HG02623 (cell line): ENCODE data around the gene SNX24.

Experiments used
- ATAC-seq: cut with Tn5 transposase; IDR thresholded peaks from one replicate; pipeline ENCODE4 v1.9.1; 2021; ENCODE audit warnings: moderate library complexity; ENCODE audit not compliant: unreplicated experiment

Gene SNX24

GRCh38 chr5:123000731-123001130, 155.3 kb downstream of the SNX24 start:
- no peak for ATAC-seq

- ATAC-seq = no peak
Measured at GRCh38 chr5:123001808-123002207, 156.4 kb downstream of the SNX24 start.

DNA sequence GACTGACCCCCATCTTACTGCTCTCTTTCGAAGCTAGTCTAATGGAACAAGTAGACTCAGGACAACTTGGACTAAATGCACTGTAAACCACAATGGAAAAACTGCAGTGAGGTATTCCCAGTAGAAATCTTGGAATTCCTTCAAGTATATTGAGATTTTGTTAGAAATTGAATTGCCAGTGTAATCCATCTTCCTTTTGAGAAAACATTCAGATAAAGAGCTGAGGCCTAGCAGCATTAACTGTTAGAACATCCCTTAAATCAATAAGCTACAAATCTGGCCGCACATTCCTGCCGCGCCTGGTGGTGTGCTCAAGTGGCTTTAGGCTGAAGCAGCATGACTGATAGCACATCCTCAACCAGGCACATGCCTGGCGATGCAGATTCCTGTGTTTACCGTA, 161.8 kb downstream of the SNX24 start:
- ATAC-seq = no peak

- no peak for ATAC-seq
Measured at GRCh38 chr5:123007754-123008153, 162.3 kb downstream of the SNX24 start.

GRCh38 chr5:123012321-123012720, 166.9 kb downstream of the SNX24 start:
- ATAC-seq = no peak

- no peak for ATAC-seq
Measured at GRCh38 chr5:123014689-123015088, 169.3 kb downstream of the SNX24 start.

- ATAC-seq = no peak
Measured at GRCh38 chr5:123028222-123028621, 182.8 kb downstream of the SNX24 start.

DNA sequence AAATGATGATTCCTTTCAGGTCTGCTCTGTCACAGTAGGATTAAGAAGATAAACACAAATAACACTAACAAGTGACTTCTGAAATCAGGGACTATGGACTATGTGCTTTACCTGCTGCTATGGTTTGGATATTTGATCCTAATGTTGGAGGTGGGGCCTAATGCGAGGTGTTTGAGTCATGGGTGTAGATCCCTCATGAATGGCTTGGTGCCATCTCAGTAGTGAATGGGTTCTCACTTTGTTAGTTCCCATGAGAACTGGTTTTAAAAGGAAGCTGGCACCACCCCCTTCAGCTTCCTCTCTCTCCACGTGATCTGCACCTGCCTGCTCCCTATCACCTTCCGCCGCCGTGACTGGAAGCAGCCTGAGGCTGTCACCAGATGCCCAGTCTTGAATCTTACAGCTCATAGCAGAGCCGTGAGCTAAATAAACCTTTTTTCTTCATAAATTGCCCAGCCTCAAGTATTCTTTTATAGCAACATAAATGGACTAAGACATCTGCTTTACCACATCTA, 187.8 kb downstream of the SNX24 start:
- ATAC-seq = no peak

DNA sequence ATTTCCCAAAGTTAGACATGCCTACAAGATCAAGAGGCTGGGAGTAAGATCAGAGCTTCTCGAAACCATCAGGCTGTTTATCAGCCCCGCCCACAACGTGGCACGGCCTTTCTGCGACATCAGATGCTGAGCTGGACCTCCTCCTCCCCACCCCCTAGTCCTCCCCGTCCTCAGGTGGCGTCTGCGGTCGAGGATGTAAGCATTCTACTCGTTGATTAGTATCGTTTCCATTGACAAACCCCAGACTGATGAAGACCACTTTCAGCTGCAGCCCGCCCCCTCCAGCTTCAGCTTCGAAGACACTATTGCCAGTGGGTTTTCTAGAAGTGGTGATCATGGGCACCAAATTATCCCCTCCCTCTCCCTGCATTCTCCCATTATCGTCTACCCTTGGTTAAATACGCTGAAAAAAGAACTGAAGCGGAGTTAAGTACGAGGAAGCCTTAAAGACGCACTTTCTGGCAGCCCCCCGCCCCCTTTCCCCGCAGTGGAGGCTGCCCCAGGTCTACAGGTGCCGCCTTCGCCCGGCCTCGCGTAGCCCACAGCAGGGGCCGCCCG, 190.0 kb downstream of the SNX24 start:
- no peak for ATAC-seq

- peak; percentile 14 for ATAC-seq
Measured at GRCh38 chr5:123035918-123036390, 190.5 kb downstream of the SNX24 start.

- peak; percentile 63 for ATAC-seq
Measured at GRCh38 chr5:123036391-123037103, 191.1 kb downstream of the SNX24 start, which contains the start of gene PPIC. TSS of gene PPIC (minus strand) at chr5:123036725. CDS start at chr5:123036625, 100 bp downstream.

DNA sequence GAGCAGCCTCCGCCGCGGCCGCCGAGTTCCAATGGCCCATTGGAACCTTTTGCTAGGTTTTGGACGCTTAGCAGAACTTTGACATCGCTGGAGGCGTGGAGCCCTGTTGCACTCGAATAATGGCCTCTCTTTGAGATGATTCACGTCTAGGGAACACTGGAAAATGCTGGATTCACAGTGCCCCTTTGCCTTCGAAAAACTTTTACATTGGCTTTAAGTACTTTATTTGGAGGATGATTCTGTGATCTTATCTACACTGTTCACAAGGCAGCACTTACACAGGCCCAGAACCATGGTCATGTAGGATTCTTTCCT, 191.6 kb downstream of the SNX24 start:
- ATAC-seq = no peak

- ATAC-seq = no peak
Measured at GRCh38 chr5:123039673-123040072, 194.3 kb downstream of the SNX24 start.

DNA sequence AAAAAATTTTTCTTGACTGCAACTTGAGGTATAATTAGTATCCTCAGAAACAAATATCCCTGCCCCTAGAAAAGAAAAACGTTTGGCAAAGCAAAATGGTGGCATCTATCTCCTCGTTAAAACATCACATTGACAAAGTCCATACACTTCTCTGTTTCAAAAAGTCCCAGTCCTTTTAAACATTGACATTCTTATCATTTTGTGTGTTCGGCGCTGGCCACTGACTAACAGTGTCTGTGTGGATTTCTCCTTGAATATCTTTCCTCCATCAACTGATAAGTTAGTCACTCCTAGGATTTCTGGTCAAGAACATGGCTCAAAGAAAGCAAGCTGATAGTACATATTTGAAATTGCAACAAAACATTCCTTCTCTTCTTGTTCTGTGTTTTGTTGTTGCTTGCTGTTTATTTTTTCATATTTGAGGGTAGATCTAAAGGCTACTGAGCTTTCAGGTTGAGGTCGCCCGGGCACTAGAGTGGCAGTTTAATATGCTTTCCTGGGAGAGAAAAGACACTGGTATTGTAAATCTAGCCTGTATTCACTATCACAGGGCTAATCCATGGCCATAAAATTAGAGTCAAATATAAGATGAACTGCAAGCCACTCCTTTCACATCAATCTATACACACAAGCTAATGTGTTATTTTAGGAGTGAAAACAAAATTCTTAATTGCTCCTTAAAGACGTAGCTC, 199.7 kb downstream of the SNX24 start:
- ATAC-seq = no peak

GRCh38 chr5:123046222-123046621, 200.8 kb downstream of the SNX24 start:
- ATAC-seq = no peak

GRCh38 chr5:123047706-123048105, 202.3 kb downstream of the SNX24 start:
- no peak for ATAC-seq

- ATAC-seq = no peak
Measured at GRCh38 chr5:123051206-123051605, 205.8 kb downstream of the SNX24 start.
